SH-SY5Y (cell line): ENCODE results near the gene INPP5A.

Experiments
- GATA2 ChIP-seq: IDR thresholded peaks from 2 replicates; pipeline ENCODE4 v1.6.1; 2011; ENCODE audit warnings: mild to moderate bottlenecking, low read depth, low read length
- GATA3 ChIP-seq: IDR thresholded peaks from 2 replicates; pipeline ENCODE4 v1.6.1; 2011; ENCODE audit warnings: low read depth, mild to moderate bottlenecking, low read length, moderate library complexity

GRCh38 chr10:132784866-132785722 is 247.5 kb downstream of the INPP5A start:
- TF ChIP-seq GATA2 (no peak), GATA3 (no peak)
